DMS 273 (cell line): ENCODE data around the gene PDZD4.

ENCODE experiments used
- DNase-seq: peaks from one replicate; lab custom pipeline; 2025; ENCODE audit not compliant: unreplicated experiment; lab: John Stamatoyannopoulos, UW

Gene PDZD4

DNA sequence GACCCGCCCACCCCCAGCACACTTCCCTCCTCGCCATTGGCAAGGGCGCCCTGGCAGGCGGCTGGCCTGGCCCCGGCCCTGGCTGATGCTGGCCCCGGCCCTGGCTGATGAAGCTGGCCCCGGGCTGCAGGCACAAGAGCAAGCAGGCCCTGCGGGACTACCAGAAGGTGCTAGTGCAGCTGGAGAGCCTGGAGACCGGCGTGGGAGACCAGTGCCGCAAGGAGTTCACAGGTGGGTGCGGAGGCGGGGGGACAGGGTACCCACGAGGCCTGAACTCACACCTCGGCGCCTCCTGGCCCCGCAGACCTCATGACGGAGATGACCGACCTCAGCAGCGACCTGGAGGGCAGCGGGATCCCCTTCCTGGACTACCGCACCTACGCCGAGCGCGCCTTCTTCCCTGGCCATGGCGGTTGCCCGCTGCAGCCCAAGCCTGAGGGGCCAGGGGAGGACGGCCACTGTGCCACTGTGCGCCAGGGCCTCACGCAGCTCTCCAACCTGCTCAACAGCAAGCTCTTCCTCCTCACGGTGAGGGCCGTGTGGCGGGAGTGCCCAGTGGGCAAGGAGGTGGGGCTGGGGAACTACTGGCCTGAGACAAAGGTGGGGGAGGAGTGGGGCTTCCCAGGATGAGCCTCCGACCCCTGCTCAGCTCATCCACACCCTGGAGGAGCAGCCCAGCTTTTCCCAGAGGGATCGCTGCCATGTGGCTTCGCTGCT is 55.6 kb downstream of the PDZD4 start:
- DNase-seq = no peak

DNA sequence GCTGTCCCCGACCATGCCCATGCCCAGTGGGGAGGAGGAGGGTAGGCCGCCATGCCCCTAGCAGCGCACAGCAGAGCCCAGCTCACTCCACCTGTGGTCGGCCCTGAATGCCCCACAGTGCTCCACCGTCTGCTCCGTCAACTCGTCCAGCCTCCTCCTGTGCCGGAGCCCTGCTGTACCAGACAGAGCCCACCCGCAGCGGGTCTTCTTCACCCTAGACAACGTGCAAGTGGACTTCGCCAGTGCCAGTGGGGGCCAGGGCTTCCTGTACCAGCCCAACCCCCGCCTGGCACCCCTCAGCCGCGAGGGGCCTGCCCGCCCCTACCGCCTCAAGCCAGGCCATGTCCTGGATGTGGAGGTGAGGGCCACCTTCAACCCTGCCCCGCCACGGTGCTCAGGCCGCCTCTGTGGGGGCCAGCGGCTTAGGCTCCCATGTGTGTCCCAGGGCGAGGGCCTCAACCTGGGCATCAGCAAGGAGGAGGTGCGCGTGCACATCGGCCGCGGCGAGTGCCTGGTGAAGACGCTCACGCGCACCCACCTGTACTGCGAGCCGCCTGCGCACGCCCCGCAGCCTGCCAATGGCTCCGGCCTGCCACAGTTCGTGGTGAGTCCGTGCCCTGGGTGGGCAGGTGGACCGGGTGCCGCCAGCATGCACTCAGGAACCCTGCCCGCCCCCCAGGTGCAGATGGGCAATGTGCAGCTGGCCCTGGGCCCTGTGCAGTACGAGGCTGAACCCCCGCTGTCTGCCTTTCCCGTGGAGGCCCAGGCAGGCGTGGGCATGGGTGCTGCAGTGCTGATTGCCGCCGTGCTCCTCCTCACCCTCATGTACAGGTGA is 56.4 kb downstream of the PDZD4 start:
- no peak for DNase-seq

GRCh38 chrX:153773218-153773611 is 57.1 kb downstream of the PDZD4 start:
- no peak for DNase-seq

GRCh38 chrX:153772316-153773217 is 57.8 kb downstream of the PDZD4 start:
- no peak for DNase-seq

DNA sequence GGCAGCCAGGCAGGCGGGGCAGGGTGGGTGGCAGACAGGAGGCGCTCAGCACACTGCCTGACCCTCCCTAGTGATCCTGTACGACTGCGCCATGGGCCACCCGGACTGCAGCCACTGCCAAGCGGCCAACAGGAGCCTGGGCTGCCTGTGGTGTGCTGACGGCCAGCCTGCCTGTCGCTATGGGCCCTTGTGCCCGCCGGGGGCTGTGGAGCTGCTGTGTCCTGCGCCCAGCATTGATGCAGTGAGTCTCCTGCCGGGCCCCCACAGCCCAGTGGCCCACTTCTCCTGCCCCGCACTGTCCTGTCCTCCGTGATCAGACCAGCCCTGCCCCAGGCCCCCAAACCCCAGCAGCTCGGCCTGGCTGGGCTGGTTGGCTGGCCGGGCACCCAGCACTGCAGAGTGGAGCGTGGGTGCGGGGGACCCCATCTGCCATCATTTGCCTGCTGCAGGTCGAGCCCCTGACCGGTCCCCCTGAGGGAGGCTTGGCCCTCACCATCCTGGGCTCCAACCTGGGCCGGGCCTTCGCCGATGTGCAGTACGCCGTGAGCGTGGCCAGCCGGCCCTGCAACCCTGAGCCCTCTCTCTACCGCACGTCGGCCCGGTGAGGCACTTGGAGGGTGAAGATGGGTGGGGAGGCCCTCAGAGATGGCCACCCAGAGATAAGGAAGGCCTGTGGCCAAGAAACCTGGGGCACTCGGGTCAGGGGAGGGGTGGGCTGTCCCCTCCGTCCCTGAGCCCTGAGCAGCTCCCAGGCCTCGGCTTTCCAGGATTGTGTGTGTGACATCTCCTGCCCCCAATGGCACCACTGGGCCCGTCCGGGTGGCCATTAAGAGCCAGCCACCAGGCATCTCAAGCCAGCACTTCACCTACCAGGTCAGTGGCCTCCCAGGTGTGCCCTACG is 58.7 kb downstream of the PDZD4 start:
- no peak for DNase-seq

DNA sequence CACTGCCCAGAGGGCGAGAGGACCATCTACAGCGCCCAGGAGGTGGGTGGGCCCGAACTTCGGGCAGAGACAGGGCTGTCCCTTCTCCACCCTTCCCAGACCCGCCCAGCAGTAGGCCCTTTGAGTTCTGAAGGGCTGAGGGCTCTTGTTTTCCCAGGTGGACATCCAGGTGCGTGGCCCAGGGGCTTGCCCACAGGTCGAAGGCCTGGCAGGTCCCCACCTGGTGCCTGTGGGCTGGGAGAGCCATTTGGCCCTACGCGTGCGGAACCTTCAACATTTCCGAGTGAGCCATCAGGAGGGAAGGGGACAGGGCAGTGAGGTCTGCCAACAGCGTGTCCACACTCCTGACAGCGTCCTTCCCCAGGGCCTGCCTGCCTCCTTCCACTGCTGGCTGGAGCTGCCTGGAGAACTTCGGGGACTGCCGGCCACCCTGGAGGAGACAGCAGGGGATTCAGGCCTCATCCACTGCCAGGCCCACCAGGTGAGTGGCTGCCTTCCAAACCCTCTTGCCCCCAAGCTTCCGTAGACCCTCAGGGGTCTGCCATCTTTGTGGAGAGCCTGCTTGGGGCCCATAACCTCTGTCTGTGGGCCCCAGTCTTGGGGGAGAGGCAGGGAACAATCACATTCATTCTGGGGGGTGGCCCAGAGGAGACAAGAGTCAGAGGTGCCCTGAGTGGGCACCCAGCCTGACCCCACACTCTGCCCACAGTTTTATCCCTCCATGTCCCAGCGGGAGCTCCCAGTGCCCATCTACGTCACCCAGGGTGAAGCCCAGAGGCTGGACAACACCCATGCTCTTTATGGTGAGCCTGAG is 59.5 kb downstream of the PDZD4 start:
- no peak for DNase-seq

DNA sequence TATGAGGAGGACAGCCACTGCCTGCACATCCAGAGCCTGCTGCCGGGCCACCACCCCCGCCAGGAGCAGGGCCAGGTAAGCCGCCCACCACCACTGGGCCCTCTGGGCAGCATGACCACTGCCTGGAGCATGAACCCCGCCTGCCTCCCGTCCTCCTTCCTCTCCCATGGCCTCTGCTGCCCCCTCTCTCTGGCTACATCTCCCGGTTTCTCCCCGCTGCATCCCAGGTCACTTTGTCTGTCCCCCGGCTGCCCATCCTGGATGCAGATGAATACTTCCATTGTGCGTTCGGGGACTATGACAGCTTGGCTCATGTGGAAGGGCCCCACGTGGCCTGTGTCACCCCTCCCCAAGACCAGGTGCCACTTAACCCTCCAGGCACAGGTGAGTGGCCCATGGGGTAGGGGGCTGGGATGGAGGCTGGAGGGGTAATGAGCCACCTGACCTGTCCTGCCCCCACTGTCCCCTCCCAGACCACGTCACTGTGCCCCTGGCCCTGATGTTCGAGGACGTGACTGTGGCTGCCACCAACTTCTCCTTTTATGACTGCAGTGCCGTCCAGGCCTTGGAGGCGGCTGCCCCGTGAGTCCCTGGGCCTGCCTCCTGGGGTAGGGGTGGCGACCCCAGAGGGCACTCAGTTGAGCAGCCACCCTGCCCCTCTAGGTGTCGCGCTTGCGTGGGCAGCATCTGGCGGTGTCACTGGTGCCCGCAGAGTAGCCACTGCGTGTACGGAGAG is 60.3 kb downstream of the PDZD4 start:
- no peak for DNase-seq

GRCh38 chrX:153769158-153769864 is 61.0 kb downstream of the PDZD4 start:
- no peak for DNase-seq

DNA sequence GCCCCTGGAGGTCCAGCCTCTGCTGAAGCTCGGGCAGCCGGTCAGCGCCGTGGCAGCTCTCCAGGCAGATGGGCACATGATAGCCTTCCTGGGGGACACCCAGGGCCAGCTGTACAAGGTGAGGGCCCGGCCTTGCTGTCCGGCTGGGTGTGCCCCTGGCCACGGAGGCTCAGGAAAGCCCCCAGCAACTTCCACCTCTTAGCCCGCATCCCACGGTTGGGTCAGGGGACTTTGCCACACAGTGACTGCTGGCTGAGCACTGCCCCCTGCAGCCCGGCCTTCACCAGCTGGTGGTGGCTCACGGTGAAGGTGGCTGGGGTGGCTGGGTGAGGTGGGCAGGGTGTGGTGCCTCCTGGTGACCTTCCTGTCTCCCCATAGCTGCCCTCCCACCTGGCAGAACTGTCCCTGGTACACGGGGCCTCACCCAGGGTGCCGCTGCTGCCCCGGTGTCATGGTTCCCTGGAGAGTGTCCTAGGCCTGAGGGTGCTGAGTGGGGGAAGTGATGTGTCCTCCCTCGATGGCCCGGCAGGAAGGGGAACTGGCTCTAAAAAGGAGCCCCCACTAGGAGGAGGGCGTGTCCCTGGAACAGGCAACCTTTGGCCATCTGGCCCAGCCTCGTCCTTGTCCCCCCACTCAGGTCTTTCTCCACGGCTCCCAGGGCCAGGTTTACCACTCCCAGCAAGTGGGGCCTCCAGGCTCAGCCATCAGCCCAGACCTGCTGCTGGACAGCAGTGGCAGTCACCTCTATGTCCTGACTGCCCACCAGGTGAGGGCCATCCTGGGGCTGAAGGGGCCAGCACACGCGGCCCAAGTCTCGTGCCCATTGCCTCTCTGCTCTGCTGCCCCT is 61.8 kb downstream of the PDZD4 start:
- DNase-seq = no peak

GRCh38 chrX:153767674-153768055 is 62.7 kb downstream of the PDZD4 start:
- DNase-seq = no peak

DNA sequence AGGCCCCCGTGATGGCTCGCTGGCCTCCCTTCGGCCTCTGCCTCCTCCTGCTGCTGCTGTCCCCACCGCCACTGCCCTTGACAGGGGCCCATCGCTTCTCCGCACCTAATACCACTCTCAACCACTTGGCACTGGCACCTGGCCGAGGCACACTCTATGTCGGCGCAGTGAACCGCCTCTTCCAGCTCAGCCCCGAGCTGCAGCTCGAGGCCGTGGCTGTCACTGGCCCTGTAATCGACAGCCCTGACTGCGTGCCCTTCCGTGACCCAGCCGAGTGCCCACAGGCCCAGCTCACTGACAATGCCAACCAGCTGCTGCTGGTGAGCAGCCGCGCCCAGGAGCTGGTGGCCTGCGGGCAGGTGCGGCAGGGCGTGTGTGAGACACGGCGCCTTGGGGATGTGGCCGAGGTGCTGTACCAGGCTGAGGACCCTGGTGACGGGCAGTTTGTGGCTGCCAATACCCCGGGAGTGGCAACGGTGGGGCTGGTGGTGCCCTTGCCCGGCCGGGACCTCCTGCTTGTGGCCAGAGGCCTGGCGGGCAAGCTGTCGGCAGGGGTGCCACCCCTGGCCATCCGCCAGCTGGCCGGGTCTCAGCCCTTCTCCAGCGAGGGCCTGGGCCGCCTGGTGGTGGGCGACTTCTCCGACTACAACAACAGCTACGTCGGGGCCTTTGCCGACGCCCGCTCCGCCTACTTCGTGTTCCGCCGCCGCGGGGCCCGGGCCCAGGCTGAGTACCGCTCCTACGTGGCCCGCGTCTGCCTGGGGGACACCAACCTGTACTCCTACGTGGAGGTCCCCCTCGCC is 63.3 kb downstream of the PDZD4 start:
- no peak for DNase-seq

GRCh38 chrX:153766098-153766817 is 64.1 kb downstream of the PDZD4 start:
- DNase-seq = peak; percentile 82

DNA sequence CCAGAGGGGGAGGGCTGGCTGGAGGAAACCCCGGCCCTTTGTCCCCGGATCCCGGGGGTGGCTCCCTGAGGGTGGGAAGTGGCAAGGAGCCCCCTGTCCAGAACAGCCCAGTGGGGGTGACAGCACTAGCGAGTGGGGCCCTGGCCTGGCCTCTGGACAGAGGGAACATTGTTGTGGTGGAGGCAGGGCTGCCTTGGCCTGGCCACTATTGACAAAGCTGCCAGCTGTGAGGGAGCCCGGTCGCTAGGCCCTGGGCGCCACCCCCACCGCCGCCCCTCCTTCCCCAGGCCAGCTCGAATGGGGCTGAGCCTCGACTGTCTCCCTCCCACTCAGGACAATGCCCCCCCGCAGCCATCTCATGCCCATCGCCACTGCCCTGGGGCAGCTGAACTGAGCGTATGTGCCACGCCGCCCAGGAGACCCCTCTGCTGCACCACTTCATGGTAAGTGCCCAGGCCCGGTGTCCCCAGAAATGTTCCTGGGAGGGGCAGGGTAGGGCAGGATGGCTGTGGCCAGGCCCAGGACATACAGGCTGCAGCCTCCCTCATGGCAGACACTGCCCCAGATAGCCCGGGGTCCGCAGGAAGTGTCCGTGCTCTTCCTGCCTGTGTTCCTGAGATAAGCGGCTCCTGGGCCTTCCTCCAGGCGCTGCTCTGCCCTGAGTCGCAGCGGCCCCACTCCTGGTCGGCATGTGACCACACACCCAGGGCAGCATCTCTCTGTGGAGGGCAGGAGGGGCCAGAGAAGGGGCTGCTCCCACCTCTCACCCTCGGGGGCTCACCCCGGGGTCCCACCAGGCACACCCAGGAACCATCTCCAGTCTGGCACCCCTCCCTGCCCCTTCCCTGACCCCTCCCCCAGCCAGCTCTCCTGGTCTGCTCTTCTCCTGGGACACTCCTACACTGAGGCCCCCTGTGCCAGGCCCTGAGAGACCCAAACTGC is 64.9 kb downstream of the PDZD4 start:
- DNase-seq = no peak

- no peak for DNase-seq
These were observed 65.6 kb downstream of the PDZD4 start for GRCh38 chrX:153764786-153765137.
